Kasumi-1 (cell line): ENCODE results near the gene CHMP3.
A peak's percentile ranks its signal among the peaks of the same experiment; 100 is the strongest.
"Not testable (repeated sequence)": the region's sequence is repeated elsewhere in the genome, so short reads cannot be mapped to it uniquely, and the experiment has no call there.

ENCODE experiments used
- DNase-seq, 2 experiments: peaks; one replicate each; lab custom pipeline; 2025; lab: John Stamatoyannopoulos, UW

The CHMP3 gene

GRCh38 chr2:86562922-86563649, at the start of gene CHMP3:
CHMP3 (minus strand) TSS chr2:86563443; CDS start chr2:86563348, 95 bp downstream.
- DNase-seq: peak; percentile 93 to 97

GRCh38 chr2:86610871-86611270, 47.6 kb upstream of the CHMP3 start:
- DNase-seq: no peak

- DNase-seq: no peak
These were observed 45.7 kb upstream of the CHMP3 start for GRCh38 chr2:86608832-86609410.

DNA sequence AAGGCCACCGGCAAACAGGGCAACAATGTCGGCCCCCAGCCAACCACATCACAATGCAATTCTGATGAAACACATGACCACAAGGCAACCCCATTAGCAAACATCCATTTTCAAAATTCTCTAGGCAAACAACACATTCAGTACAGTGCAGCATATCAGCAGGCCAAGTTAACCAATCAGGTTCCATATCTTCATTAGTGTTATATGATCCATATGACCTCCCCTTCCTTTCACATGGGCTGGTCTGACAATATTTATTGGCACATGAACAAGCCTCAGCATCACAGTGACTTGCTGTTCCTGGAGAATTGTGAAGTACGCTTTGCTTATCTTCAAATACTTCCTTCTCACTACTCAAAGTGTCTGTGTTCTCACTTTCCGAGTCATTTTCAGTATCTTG, 40.7 kb upstream of the CHMP3 start:
- DNase-seq: no peak

DNA sequence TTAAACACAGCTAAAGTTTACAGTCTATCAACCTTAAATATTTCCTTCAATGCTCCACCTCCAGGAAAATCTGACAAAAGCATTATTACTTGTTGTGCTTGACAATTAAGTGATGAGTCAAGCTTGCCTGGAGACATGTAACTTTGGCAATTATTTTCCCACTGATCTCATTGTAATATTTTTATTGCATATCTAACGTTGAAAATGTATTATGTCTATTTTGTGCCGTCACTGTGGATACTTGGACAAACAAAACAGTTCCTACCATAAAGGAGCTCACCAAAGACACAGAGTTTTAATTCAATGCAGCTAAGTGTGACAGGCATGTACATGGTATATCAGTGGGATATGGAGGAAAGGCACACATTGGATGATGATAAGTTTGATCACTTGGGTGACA, 35.7 kb upstream of the CHMP3 start:
- no peak for DNase-seq

DNA sequence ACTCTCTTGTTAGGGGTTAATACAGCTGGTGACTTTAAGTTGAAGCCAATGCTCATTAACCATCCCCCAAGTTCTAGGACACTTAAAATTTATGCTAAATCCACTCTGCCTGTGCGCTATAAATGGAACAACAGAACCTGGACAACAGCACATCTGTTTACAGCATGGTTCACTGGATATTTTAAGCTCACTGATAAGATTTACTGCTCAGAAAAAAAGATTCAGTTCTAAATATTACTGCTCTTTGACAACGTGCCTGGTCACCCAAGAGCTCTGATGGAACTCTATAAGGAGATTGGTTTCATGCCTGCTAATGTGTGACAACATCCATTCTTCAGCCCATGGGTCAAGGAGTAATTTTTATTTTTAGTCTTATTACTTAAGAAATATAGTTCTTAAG, 32.9 kb upstream of the CHMP3 start:
- no peak for DNase-seq

GRCh38 chr2:86593266-86593665, 30.0 kb upstream of the CHMP3 start:
- no peak for DNase-seq

DNA sequence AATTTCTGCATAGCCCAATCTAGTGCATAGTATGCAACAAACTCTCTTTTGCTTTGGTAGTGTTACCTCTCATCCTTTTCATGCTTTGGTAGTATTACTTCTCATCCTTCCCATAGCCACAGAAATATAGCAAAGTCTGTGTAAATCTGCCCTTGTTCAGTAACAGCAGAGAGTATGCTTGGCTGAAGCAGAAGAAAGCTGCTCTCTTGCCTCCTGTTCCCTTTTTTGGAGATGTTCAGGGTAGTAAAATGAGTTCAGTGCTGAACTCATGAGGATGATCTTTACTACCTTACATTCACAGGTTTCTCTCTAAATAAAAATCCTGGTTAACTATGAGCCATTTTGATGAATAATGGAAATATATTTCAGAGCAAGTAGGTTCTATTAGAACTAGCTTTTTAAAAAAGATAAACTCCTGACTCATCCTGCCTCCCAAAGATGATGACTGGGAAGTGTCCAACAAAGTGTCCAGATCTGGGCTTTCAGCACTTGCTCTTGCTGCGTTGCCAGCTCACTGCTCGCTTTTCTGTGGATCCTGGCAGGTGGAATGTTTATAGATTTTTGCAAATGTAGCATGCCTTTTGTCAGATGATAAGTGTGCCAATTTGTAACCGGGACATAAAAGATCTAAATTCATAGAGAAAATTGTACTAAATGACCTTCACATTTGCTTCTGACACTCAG, 29.4 kb upstream of the CHMP3 start:
- no peak for DNase-seq

DNA sequence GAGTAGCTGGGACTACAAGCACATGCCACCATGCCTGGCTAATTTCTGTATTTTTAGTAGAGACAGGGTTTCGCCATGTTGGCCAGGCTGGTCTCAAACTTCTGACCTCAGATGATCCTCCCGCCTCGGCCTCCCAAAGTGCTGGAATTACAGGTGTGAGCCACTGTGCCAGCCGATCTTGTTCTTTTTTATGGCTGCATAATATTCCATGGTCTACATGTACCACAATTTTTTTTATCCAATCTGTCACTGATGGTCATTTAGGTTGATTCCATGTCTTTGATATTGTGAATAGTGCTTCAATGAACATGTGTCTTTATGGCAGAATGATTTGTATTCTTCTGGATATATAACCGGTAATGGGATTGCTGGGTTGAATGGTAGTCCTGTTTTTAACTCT, 26.5 kb upstream of the CHMP3 start:
- not testable (repeated sequence) for DNase-seq

DNA sequence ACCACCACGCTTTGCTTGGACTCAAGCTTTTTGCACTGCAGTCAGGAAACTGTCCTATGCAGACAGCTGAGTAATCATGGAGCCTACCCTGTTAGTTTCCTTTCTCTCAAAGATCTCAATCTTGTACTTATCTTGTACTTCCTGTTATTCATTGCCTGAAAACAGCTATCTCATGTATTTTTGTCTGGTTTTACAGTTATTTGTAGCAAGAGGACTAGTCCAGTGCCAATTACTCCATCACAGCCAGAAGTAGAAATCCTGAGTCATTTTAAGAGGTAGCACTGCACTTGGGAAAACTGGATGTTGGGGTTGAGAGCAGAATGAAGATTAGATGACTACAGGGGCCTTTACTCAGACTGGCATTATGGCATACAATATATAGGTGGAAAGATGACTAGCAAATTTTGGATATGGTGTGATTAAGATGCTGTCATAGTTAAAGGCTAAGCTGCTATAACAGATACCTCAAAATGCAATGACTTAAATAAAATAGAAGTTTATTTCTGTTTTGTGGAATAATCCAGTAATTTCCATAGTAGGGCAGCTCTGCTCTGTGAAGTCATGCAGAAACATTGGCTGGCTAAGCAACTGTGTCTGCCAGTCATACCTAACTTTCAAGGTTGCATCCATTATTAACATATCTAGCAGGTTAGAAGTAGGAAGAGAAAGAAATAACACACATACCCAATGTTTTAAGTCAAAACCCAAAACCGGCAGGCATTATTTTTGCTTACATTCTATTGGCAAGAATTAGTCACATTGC, 21.1 kb upstream of the CHMP3 start:
- DNase-seq: peak; percentile 41 to 56

GRCh38 chr2:86580560-86580959, 17.3 kb upstream of the CHMP3 start:
- DNase-seq: no peak

DNA sequence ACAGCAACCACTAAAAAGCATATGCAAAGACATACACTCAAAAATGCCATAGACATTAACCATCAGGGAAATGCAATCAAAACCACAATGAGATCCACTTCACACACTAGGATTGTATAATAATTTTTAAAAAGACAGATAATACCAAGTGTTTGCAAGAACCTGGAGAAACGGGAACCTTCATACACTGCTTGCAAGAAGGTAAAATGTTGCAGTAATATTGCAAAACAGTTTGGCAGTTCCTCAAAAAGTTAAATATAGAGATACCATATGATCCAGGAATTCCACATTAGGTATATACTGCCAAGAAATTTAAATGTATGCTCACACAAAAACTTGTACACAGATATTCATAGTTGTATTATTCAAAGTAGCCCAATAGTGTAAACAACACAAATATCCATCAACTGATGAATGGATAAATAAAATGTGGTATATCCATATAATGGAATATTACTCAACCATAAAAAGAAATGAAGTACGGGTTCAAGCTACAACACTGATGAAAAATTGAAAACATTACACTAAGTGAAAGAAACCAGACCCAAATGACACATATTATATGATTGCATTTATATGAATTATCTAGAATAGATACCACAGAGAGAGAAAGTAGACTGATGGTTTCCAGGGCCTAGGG, 14.7 kb upstream of the CHMP3 start:
- DNase-seq: no peak

DNA sequence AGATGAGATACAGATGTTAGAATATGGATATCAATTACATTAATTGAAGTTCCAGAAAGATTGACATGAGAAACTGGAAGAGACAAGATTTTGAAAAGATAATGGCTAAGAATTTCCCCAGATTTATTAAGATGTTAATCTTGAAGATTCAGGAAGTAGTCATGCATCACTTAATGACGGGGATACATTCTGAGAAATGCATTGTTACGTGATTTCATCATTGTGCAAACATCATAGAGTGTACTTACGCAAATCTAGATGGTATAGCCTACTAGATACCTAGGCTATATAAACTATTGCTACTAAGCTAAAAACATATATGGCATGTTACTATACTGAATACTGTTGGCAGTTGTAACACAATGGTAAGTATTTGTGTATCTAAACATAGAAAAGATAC, 6.8 kb upstream of the CHMP3 start:
- DNase-seq: no peak

- DNase-seq: no peak
These were observed 3.6 kb upstream of the CHMP3 start for GRCh38 chr2:86566821-86567190.

DNA sequence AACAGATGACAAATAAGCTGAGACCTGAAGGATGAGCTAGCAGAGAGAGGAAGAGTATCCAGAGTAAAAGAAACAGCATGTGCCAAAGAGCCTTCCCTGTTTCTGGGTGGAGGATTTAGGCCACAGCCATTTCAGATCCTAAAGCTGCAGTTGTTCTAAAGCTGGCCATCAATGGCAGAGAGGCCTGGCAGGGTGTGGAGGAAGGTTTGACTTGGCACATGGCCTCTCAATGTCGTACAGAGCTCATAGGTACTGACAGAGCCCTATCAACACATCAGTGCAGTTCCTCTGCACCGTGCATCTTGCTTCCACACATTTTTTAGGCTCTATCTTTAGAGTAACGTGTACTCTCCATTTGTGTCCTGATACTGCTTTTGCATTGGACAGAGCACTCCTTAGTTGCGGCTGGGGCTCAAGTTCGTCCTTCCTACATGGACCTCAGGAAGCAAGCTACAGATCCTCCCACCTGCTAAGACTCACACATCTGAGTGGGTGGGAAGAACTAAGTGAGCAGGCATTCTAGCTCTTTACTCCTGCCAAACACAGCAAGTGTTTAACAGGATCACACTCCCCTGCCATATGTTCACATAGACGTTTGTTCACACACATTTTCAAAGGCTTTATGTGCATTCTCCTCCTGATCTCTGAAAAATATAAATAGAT, 3.0 kb upstream of the CHMP3 start:
- DNase-seq: no peak

- DNase-seq: no peak
These were observed 413 bp upstream of the CHMP3 start for GRCh38 chr2:86563650-86564061.

GRCh38 chr2:86562485-86562921, 740 bp downstream of the CHMP3 start:
- no peak for DNase-seq

GRCh38 chr2:86557836-86558235, 5.4 kb downstream of the CHMP3 start:
- peak in 1 of 2 experiments; percentile 12 for DNase-seq

GRCh38 chr2:86556508-86556907, 6.7 kb downstream of the CHMP3 start:
- no peak for DNase-seq

DNA sequence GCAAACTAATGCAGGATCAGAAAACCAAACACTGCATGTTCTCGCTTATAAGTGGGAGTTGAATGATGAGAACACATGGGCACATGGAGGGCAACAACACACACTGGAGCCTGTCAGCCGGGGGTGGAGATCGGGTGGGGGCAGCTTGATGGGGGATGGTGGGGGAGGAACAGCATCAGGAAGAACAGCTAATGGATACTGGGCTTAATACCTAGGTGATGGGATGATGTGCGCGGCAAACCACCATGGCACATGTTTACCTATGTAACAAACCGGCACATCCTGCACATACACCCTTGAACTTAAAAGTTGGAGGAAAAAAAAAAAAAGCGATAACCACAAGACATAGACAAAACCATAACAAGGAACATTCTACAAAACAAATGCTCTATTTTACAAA, 10.4 kb downstream of the CHMP3 start:
- DNase-seq: no peak

DNA sequence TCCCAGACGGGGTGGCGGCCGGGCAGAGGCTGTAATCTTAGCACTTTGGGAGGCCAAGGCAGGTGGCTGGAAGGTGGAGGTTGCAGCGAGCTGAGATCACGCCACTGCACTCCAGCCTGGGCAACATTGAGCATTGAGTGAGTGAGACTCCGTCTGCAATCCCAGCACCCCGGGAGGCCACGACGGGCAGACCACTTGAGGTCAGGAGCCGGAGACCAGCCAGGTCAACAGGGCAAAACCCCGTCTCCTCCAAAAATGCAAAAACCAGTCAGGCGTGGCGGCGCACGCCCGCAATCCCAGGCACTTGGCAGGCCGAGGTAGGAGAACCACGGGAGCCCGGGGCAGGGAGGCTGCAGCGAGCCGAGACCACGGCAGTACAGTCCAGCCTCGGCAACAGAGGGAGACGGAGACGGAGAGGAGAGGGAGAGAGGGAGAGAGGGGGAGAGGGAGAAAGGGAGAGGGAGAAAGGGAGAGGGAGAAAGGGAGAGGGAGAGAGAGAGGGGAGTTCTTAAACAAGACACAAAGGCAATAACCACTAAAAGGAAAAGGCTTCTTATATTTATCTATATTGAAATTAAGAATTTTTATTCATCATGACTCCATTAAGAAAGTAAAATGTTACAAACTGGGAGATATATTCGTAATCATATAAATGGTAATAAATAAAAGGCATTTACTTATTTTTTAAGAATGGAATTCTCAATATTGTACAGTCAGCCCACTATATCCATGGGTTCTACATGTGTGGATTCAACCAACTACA, 13.1 kb downstream of the CHMP3 start:
- not testable (repeated sequence) for DNase-seq
